IPS-18a (cell line): ENCODE measurements around the gene BLOC1S5.

Source experiments
- H3K27ac ChIP-seq: one replicate; pipeline ENCODE4 v1.5.1; 2013; ENCODE audit warnings: low read length
- H3K27me3 ChIP-seq: one replicate; pipeline ENCODE4 v1.6.1; 2013; ENCODE audit warnings: mild to moderate bottlenecking, low read length; ENCODE audit not compliant: control insufficient read depth, insufficient read depth
- H3K36me3 ChIP-seq: one replicate; pipeline ENCODE4 v1.6.1; 2013; ENCODE audit warnings: low read depth, low read length; ENCODE audit not compliant: control insufficient read depth
- H3K4me1 ChIP-seq: one replicate; pipeline ENCODE4 v1.6.1; 2013; ENCODE audit warnings: low read depth, low read length; ENCODE audit not compliant: control insufficient read depth
- H3K4me3 ChIP-seq: one replicate; pipeline ENCODE4 v1.5.1; 2013; ENCODE audit warnings: low read length
- H3K9ac ChIP-seq: one replicate; pipeline ENCODE4 v1.6.1; 2013; ENCODE audit warnings: mild to moderate bottlenecking, low read length, moderate library complexity
- H3K9me3 ChIP-seq: one replicate; pipeline ENCODE4 v1.6.1; 2013; ENCODE audit warnings: low read depth, low read length; ENCODE audit not compliant: control insufficient read depth

BLOC1S5 gene

GRCh38 chr6:8090650-8091049 lies 26.5 kb upstream of the BLOC1S5 start:
- H3K27me3 ChIP-seq, result no peaks in the 10 kb centered on the region
- H3K36me3 ChIP-seq, result peaks cover 82% of the 10 kb centered on the region

GRCh38 chr6:8088886-8089285 lies 24.7 kb upstream of the BLOC1S5 start:
- Histone ChIP-seq H3K9ac (no peak overlapping the region), H3K27me3 (no peaks in the 10 kb centered on the region), H3K9me3 (no peaks in the 10 kb centered on the region), H3K4me1 (no peaks in the 10 kb centered on the region), H3K27ac (no peak overlapping the region), H3K4me3 (no peak overlapping the region), H3K36me3 (peaks cover 74% of the 10 kb centered on the region)

More at GRCh38 chr6:8090650-8091049, 26.5 kb upstream of the BLOC1S5 start:
- Histone ChIP-seq H3K4me1 (no peaks in the 10 kb centered on the region), H3K27ac (no peak overlapping the region), H3K4me3 (no peak overlapping the region), H3K9ac (no peak overlapping the region), H3K9me3 (no peaks in the 10 kb centered on the region)

- no peaks in the 10 kb centered on the region for H3K9me3 ChIP-seq
- H3K27ac ChIP-seq, result no peak overlapping the region
- H3K27me3 ChIP-seq, result no peaks in the 10 kb centered on the region
- H3K4me1 ChIP-seq, result no peaks in the 10 kb centered on the region
- peaks cover 77% of the 10 kb centered on the region for H3K36me3 ChIP-seq
- H3K9ac ChIP-seq, result no peak overlapping the region
- H3K4me3 ChIP-seq, result no peak overlapping the region
Observed at GRCh38 chr6:8087870-8088754, 23.9 kb upstream of the BLOC1S5 start.

GRCh38 chr6:8086755-8087306 lies 22.6 kb upstream of the BLOC1S5 start:
- Histone ChIP-seq H3K4me1 (no peaks in the 10 kb centered on the region), H3K27ac (no peak overlapping the region), H3K36me3 (peaks cover 70% of the 10 kb centered on the region), H3K9ac (no peak overlapping the region), H3K9me3 (no peaks in the 10 kb centered on the region), H3K27me3 (no peaks in the 10 kb centered on the region), H3K4me3 (no peak overlapping the region)

- H3K36me3 ChIP-seq, result peaks cover 63% of the 10 kb centered on the region
- H3K4me1 ChIP-seq, result no peaks in the 10 kb centered on the region
- no peak overlapping the region for H3K4me3 ChIP-seq
- no peak overlapping the region for H3K9ac ChIP-seq
- no peak overlapping the region for H3K27ac ChIP-seq
- H3K27me3 ChIP-seq, result no peaks in the 10 kb centered on the region
- H3K9me3 ChIP-seq, result no peaks in the 10 kb centered on the region
Observed at GRCh38 chr6:8085053-8085511, 20.9 kb upstream of the BLOC1S5 start.

GRCh38 chr6:8084586-8084985 lies 20.4 kb upstream of the BLOC1S5 start:
- Histone ChIP-seq H3K27ac (no peak overlapping the region), H3K27me3 (no peaks in the 10 kb centered on the region), H3K9me3 (no peaks in the 10 kb centered on the region), H3K36me3 (peaks cover 64% of the 10 kb centered on the region), H3K4me1 (no peaks in the 10 kb centered on the region), H3K4me3 (no peak overlapping the region), H3K9ac (no peak overlapping the region)

- no peaks in the 10 kb centered on the region for H3K9me3 ChIP-seq
- H3K36me3 ChIP-seq, result peaks cover 55% of the 10 kb centered on the region
- H3K9ac ChIP-seq, result no peak overlapping the region
- no peak overlapping the region for H3K4me3 ChIP-seq
- no peaks in the 10 kb centered on the region for H3K27me3 ChIP-seq
- no peak overlapping the region for H3K27ac ChIP-seq
- H3K4me1 ChIP-seq, result no peaks in the 10 kb centered on the region
Observed at GRCh38 chr6:8082954-8083858, 19.0 kb upstream of the BLOC1S5 start.

GRCh38 chr6:8082572-8082953 lies 18.4 kb upstream of the BLOC1S5 start:
- no peak overlapping the region for H3K9ac ChIP-seq
- H3K4me1 ChIP-seq, result no peaks in the 10 kb centered on the region
- H3K27me3 ChIP-seq, result no peaks in the 10 kb centered on the region
- no peak overlapping the region for H3K27ac ChIP-seq
- H3K4me3 ChIP-seq, result no peak overlapping the region
- H3K9me3 ChIP-seq, result no peaks in the 10 kb centered on the region
- peaks cover 51% of the 10 kb centered on the region for H3K36me3 ChIP-seq

- Histone ChIP-seq H3K4me1 (no peaks in the 10 kb centered on the region), H3K27ac (no peak overlapping the region)
Observed at GRCh38 chr6:8080362-8081151, 16.4 kb upstream of the BLOC1S5 start.

GRCh38 chr6:8079126-8079525 lies 14.9 kb upstream of the BLOC1S5 start:
- no peaks in the 10 kb centered on the region for H3K4me1 ChIP-seq
- no peak overlapping the region for H3K9ac ChIP-seq
- no peaks in the 10 kb centered on the region for H3K27me3 ChIP-seq
- H3K4me3 ChIP-seq, result no peak overlapping the region
- no peak overlapping the region for H3K27ac ChIP-seq
- H3K9me3 ChIP-seq, result no peaks in the 10 kb centered on the region
- H3K36me3 ChIP-seq, result peaks cover 30% of the 10 kb centered on the region

More at GRCh38 chr6:8080362-8081151, 16.4 kb upstream of the BLOC1S5 start:
- Histone ChIP-seq H3K36me3 (peaks cover 35% of the 10 kb centered on the region), H3K9me3 (no peaks in the 10 kb centered on the region), H3K9ac (no peak overlapping the region), H3K4me3 (no peak overlapping the region), H3K27me3 (no peaks in the 10 kb centered on the region)

- H3K4me3 ChIP-seq, result no peak overlapping the region
- H3K9me3 ChIP-seq, result no peaks in the 10 kb centered on the region
- H3K9ac ChIP-seq, result no peak overlapping the region
- H3K27me3 ChIP-seq, result no peaks in the 10 kb centered on the region
- peaks cover 19% of the 10 kb centered on the region for H3K36me3 ChIP-seq
- H3K4me1 ChIP-seq, result no peaks in the 10 kb centered on the region
- H3K27ac ChIP-seq, result no peak overlapping the region
Observed at GRCh38 chr6:8077991-8078390, 13.8 kb upstream of the BLOC1S5 start.
